OCI-LY7 (cell line): ENCODE data around the gene SPAG6.

Source experiments
- CTCF ChIP-seq: fragments of 200-600 bp; sonication (generic); conservative IDR thresholded peaks from 2 replicates; pipeline ENCODE4 v1.5.1; 2014; ENCODE audit warnings: mild to moderate bottlenecking, antibody characterized with exemption, low read length, moderate library complexity, mixed read lengths
- EZH2phosphoT487 ChIP-seq: fragments of 200-600 bp; sonication (generic); IDR thresholded peaks from 2 replicates; pipeline ENCODE4 v1.6.1; 2018; ENCODE audit warnings: low read depth, borderline replicate concordance, mild to moderate bottlenecking, mixed run types, antibody characterized with exemption, low read length, moderate library complexity, mixed read lengths

GRCh38 chr10:22334414-22335172 lies 10.7 kb upstream of the SPAG6 start:
- no peak for TF ChIP-seq CTCF
- no peak for TF ChIP-seq EZH2phosphoT487
